ENCODE results near the gene RIT2.

The RIT2 gene

GRCh38 chr18:43079422-43079821 lies 36.1 kb downstream of the RIT2 start:
- DNase-seq = no peak

- no peak for DNase-seq
Observed at GRCh38 chr18:43078478-43079092, 36.9 kb downstream of the RIT2 start.

GRCh38 chr18:43077510-43078308 lies 37.8 kb downstream of the RIT2 start:
- DNase-seq = no peak

- DNase-seq = no peak
Observed at GRCh38 chr18:43073771-43074170, 41.7 kb downstream of the RIT2 start.

- DNase-seq = no peak
Observed at GRCh38 chr18:43068781-43069180, 46.7 kb downstream of the RIT2 start.

GRCh38 chr18:43067570-43067969 lies 47.9 kb downstream of the RIT2 start:
- no peak for DNase-seq

GRCh38 chr18:43061816-43062215 lies 53.7 kb downstream of the RIT2 start:
- no peak for DNase-seq

GRCh38 chr18:43061318-43061717 lies 54.2 kb downstream of the RIT2 start:
- no peak for DNase-seq

GRCh38 chr18:43060020-43060419 lies 55.5 kb downstream of the RIT2 start:
- DNase-seq = no peak

GRCh38 chr18:43054815-43055519 lies 60.5 kb downstream of the RIT2 start:
- DNase-seq = no peak

- no peak for DNase-seq
Observed at GRCh38 chr18:43049021-43049420, 66.5 kb downstream of the RIT2 start.

- DNase-seq = no peak
Observed at GRCh38 chr18:43046322-43046721, 69.2 kb downstream of the RIT2 start.

GRCh38 chr18:43043626-43044025 lies 71.9 kb downstream of the RIT2 start:
- DNase-seq = no peak

- no peak for DNase-seq
Observed at GRCh38 chr18:43040281-43040680, 75.2 kb downstream of the RIT2 start.

- DNase-seq = no peak
Observed at GRCh38 chr18:43034683-43035500, 80.6 kb downstream of the RIT2 start.

GRCh38 chr18:43031169-43031568 lies 84.3 kb downstream of the RIT2 start:
- no peak for DNase-seq

GRCh38 chr18:43029414-43029813 lies 86.1 kb downstream of the RIT2 start:
- DNase-seq = no peak

- DNase-seq = no peak
Observed at GRCh38 chr18:43022874-43023273, 92.6 kb downstream of the RIT2 start.

GRCh38 chr18:43017622-43018021 lies 97.9 kb downstream of the RIT2 start:
- no peak for DNase-seq

- no peak for DNase-seq
Observed at GRCh38 chr18:43013486-43013885, 102.0 kb downstream of the RIT2 start.

GRCh38 chr18:43012951-43013350 lies 102.5 kb downstream of the RIT2 start:
- DNase-seq = no peak

GRCh38 chr18:43010611-43011010 lies 104.9 kb downstream of the RIT2 start:
- DNase-seq = no peak

GRCh38 chr18:43009674-43010073 lies 105.8 kb downstream of the RIT2 start:
- no peak for DNase-seq

All from activated CD4-positive, alpha-beta T cell treated with anti-CD3 and anti-CD28 coated beads for 48 hours (primary cell).